A549 (cell line): ENCODE measurements around the gene DPH5. TPM values are rescaled to one million over a fixed set of nuclear protein-coding genes. Genes with fewer than 3 reads are reported as not detected.

Experiments
- ATAC-seq, 2 experiments: fragments of 200-7000 bp in 1 of 2; fragments of >200 bp in 1 of 2; cut with Nextera tagmentation in 1 of 2; cut with Tn5 transposase in 1 of 2; 3 replicates each; pipeline versions ENCODE4 v1.8.0 to v1.9.1; 2018 to 2020; ENCODE audit warnings: mild to moderate bottlenecking in 1 of 2, moderate library complexity in 1 of 2
- CTCF ChIA-PET: fragments of 300-600 bp; sonication (Branson Sonifier 250); formaldehyde crosslinking; extraction: SDS; loops from one replicate; lab custom pipeline; 2021; ENCODE audit warnings: antibody characterized with exemption, inconsistent platforms; lab: Yijun Ruan, JAX
- POLR2A ChIA-PET: fragments of 350-600 bp; formaldehyde crosslinking; extraction: SDS; loops from one replicate; lab custom pipeline; 2021; ENCODE audit warnings: antibody characterized with exemption, inconsistent platforms; lab: Yijun Ruan, JAX
- DNase-seq, 2 experiments: peaks; one replicate each; pipeline versions ENCODE4 v3.0.0 to v3.0.0-alpha.2; 2011 to 2016; ENCODE audit warnings: low read depth in 1 of 2, low spot score in 1 of 2
- FAIRE-seq: peaks from 2 replicates; lab custom pipeline; 2011; peaks lifted over from hg19 to GRCh38; lab: Jason Lieb, UNC
- H3K27ac ChIP-seq, 2 experiments: fragments of >200 bp; sonication (Bioruptor Twin); formaldehyde crosslinking; 3 replicates each; pipeline ENCODE4 v1.5.1; 2016 to 2017
- H3K4me1 ChIP-seq: fragments of >200 bp; sonication (Bioruptor Twin); formaldehyde crosslinking; 3 replicates; pipeline ENCODE4 v1.6.1; 2016
- H3K4me2 ChIP-seq: fragments of >200 bp; sonication (Bioruptor Twin); formaldehyde crosslinking; 3 replicates; pipeline ENCODE4 v1.6.1; 2016
- H3K4me3 ChIP-seq: fragments of >200 bp; sonication (Bioruptor Twin); formaldehyde crosslinking; 3 replicates; pipeline ENCODE4 v1.5.1; 2016
- H3K9me3 ChIP-seq: fragments of >200 bp; sonication (Bioruptor Twin); formaldehyde crosslinking; 3 replicates; pipeline ENCODE4 v1.6.1; 2016
- BCL3 ChIP-seq: fragments of >200 bp; sonication (Bioruptor Twin); formaldehyde crosslinking; IDR thresholded peaks from 3 replicates; pipeline ENCODE4 v1.6.1; 2016
- CBX2 ChIP-seq: fragments of 200-600 bp; sonication (generic); IDR thresholded peaks from 2 replicates; pipeline ENCODE4 v1.6.1; 2016; ENCODE audit warnings: low read depth, mild to moderate bottlenecking, borderline replicate concordance
- CHD4 ChIP-seq: fragments of 200-600 bp; sonication (generic); IDR thresholded peaks from 2 replicates; pipeline ENCODE4 v1.6.1; 2016; ENCODE audit warnings: antibody characterized with exemption, mild to moderate bottlenecking, borderline replicate concordance
- EP300 ChIP-seq, 2 experiments: fragments of >200 bp; sonication (Bioruptor Twin); formaldehyde crosslinking; IDR thresholded peaks; 2 replicates in 1 of 2; 3 replicates in 1 of 2; pipeline ENCODE4 v1.6.1; 2016 to 2017
- FOXS1 ChIP-seq: fragments of 250-450 bp; sonication (Bioruptor Pico); IDR thresholded peaks from 2 replicates; pipeline ENCODE4 v1.5.0; 2020; ENCODE audit warnings: mild to moderate bottlenecking, moderate library complexity
- HES2 ChIP-seq: fragments of >200 bp; sonication (Bioruptor Twin); formaldehyde crosslinking; IDR thresholded peaks from 2 replicates; pipeline ENCODE4 v1.6.1; 2016
- HOXA7 ChIP-seq: fragments of 250-450 bp; sonication (Bioruptor Pico); IDR thresholded peaks from 2 replicates; pipeline ENCODE4 v1.5.0; 2020; ENCODE audit warnings: mild to moderate bottlenecking, moderate library complexity
- JUNB ChIP-seq: fragments of >200 bp; sonication (Bioruptor Twin); formaldehyde crosslinking; IDR thresholded peaks from 2 replicates; pipeline ENCODE4 v1.6.1; 2016
- MAFK ChIP-seq: fragments of 450-650 bp; IDR thresholded peaks from 2 replicates; pipeline ENCODE4 v1.6.1; 2014; ENCODE audit not compliant: partially characterized antibody
- MAZ ChIP-seq: fragments of 150-350 bp; IDR thresholded peaks from 2 replicates; pipeline ENCODE4 v1.6.1; 2014; ENCODE audit warnings: antibody characterized with exemption, low read depth, low read length, borderline replicate concordance
- MYC ChIP-seq: IDR thresholded peaks from 2 replicates; pipeline ENCODE4 v1.6.1; 2012; ENCODE audit warnings: mild to moderate bottlenecking, inconsistent platforms, low read length, improper control_type of control experiment, borderline replicate concordance
- NFE2L2 ChIP-seq: fragments of 150-350 bp; conservative IDR thresholded peaks from 2 replicates; pipeline ENCODE4 v1.6.1; 2014; ENCODE audit warnings: low read length
- RAD21 ChIP-seq, 2 experiments: fragments of >200 bp in 1 of 2; sonication (Bioruptor Twin) in 1 of 2; formaldehyde crosslinking in 1 of 2; IDR thresholded peaks in 1 of 2; conservative IDR thresholded peaks in 1 of 2; 2 replicates in 1 of 2; 3 replicates in 1 of 2; pipeline ENCODE4 v1.6.1; 2012 to 2018; ENCODE audit warnings: inconsistent platforms in 1 of 2
- SMC3 ChIP-seq: fragments of >200 bp; sonication (Bioruptor Twin); formaldehyde crosslinking; IDR thresholded peaks from 3 replicates; pipeline ENCODE4 v1.6.1; 2018; ENCODE audit warnings: inconsistent platforms
- SREBF2 ChIP-seq: fragments of 450-650 bp; IDR thresholded peaks from 2 replicates; pipeline ENCODE4 v1.6.1; 2014; ENCODE audit warnings: mild to moderate bottlenecking, moderate library complexity
- TFCP2L1 ChIP-seq: fragments of 250-450 bp; sonication (Bioruptor Pico); IDR thresholded peaks from 2 replicates; pipeline ENCODE4 v1.5.0; 2021; ENCODE audit warnings: mild to moderate bottlenecking
- TP53 ChIP-seq: fragments of 250-450 bp; sonication (Bioruptor Pico); IDR thresholded peaks from 2 replicates; pipeline ENCODE4 v1.5.0; 2021; ENCODE audit warnings: mild to moderate bottlenecking, moderate library complexity
- ZC3H11A ChIP-seq: fragments of 450-650 bp; IDR thresholded peaks from 2 replicates; pipeline ENCODE4 v1.6.1; 2014; ENCODE audit warnings: antibody characterized with exemption, mild to moderate bottlenecking
- ZFP36 ChIP-seq: fragments of 450-650 bp; IDR thresholded peaks from 2 replicates; pipeline ENCODE4 v1.6.1; 2014; ENCODE audit warnings: borderline replicate concordance; ENCODE audit not compliant: partially characterized antibody
- ZNF302 ChIP-seq: fragments of 250-450 bp; sonication (Bioruptor Pico); IDR thresholded peaks from 2 replicates; pipeline ENCODE4 v1.9.0; 2021; ENCODE audit warnings: inconsistent platforms, mild to moderate bottlenecking, moderate library complexity
- WGBS: methylation state at CpG from one replicate; pipeline ENCODE4 v1.1.6; 2017; ENCODE audit errors: missing lambda C conversion rate; 5-methylcytosine and 5-hydroxymethylcytosine counted together
- polyA plus RNA-seq, 4 experiments: library from polyadenylated mRNA; depleted of rRNA in 3 of 4; stranded (reverse); fragments of >200 nt; fragmentation: RNase III in 1 of 4; extraction: RNeasy Plus Mini Kit Qiagen cat#74134 plus additional on column Dnase treatment in 1 of 4; gene quantifications; 2 replicates in 3 of 4; 3 replicates in 1 of 4; pipeline ENCODE4 v1.2.3, GENCODE V29; 2011 to 2017
- TF ChIP-seq, protein P1 (sequence below): IDR thresholded peaks from 2 replicates; pipeline ENCODE4 v1.6.1; 2012
- TF ChIP-seq, protein P2 (sequence below): IDR thresholded peaks from 2 replicates; pipeline ENCODE4 v1.6.1; 2012
- TF ChIP-seq, protein P3 (sequence below): fragments of 150-350 bp; IDR thresholded peaks from 2 replicates; pipeline ENCODE4 v1.6.1; 2014; ENCODE audit warnings: low read depth, mild to moderate bottlenecking, low read length
- TF ChIP-seq, protein P4 (sequence below): fragments of 250-450 bp; sonication (Bioruptor Pico); IDR thresholded peaks from 2 replicates; pipeline ENCODE4 v1.5.0; 2020; ENCODE audit warnings: low read depth, mild to moderate bottlenecking, moderate library complexity

Gene DPH5
- polyA plus RNA-seq, 2 of the 4 experiments (the other 2 are of a cell fraction) = 40.4 to 89.7 TPM

- no peak for ATAC-seq
- H3K4me3 ChIP-seq = no peak overlapping the region
- FAIRE-seq = no peak
- H3K4me2 ChIP-seq = no peak overlapping the region
- TF ChIP-seq, protein P1, sequence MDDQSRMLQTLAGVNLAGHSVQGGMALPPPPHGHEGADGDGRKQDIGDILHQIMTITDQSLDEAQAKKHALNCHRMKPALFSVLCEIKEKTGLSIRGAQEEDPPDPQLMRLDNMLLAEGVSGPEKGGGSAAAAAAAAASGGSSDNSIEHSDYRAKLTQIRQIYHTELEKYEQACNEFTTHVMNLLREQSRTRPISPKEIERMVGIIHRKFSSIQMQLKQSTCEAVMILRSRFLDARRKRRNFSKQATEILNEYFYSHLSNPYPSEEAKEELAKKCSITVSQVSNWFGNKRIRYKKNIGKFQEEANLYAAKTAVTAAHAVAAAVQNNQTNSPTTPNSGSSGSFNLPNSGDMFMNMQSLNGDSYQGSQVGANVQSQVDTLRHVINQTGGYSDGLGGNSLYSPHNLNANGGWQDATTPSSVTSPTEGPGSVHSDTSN = no peak
- TF ChIP-seq HES2 (no peak), MAFK (no peak), RAD21 (conservative IDR thresholded peaks at IDR 0.05 in 1 of 2, IDR thresholded peaks at IDR 0.05 in 1 of 2) (no peak), MAZ (no peak), CHD4 (no peak), ZFP36 (no peak), ZC3H11A (no peak), MYC (no peak), FOXS1 (CRISPR knock-in tag) (no peak), ZNF302 (CRISPR knock-in tag) (no peak)
- TF ChIP-seq, protein P2, sequence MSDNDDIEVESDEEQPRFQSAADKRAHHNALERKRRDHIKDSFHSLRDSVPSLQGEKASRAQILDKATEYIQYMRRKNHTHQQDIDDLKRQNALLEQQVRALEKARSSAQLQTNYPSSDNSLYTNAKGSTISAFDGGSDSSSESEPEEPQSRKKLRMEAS = no peak
- TF ChIP-seq, protein P3, sequence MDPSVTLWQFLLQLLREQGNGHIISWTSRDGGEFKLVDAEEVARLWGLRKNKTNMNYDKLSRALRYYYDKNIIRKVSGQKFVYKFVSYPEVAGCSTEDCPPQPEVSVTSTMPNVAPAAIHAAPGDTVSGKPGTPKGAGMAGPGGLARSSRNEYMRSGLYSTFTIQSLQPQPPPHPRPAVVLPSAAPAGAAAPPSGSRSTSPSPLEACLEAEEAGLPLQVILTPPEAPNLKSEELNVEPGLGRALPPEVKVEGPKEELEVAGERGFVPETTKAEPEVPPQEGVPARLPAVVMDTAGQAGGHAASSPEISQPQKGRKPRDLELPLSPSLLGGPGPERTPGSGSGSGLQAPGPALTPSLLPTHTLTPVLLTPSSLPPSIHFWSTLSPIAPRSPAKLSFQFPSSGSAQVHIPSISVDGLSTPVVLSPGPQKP = no peak
- no peaks in the 10 kb centered on the region for H3K4me1 ChIP-seq
- ChIA-PET POLR2A (no interaction called here), CTCF (no interaction called here)
- no peak overlapping the region for H3K27ac ChIP-seq
- DNase-seq = no peak
- 94% methylated on average over 3 of the region's 3 CpGs for WGBS
- H3K9me3 ChIP-seq = no peaks in the 10 kb centered on the region
Measured at GRCh38 chr1:100988121-100988520, 37.5 kb downstream of the DPH5 start.

- Histone ChIP-seq H3K27ac (no peak overlapping the region), H3K4me1 (no peaks in the 10 kb centered on the region), H3K4me2 (no peak overlapping the region), H3K4me3 (no peak overlapping the region), H3K9me3 (no peaks in the 10 kb centered on the region)
- no peak for TF ChIP-seq TFCP2L1 (CRISPR knock-in tag)
- TF ChIP-seq FOXS1 (CRISPR knock-in tag) = no peak
- TF ChIP-seq CHD4 = no peak
- TF ChIP-seq EP300 (IDR thresholded peaks at IDR 0.05) = no peak
- TF ChIP-seq HOXA7 (CRISPR knock-in tag) = no peak
- TF ChIP-seq CBX2 = no peak
- TF ChIP-seq SMC3 = no peak
- TF ChIP-seq SREBF2 = no peak
- CTCF ChIA-PET = no interaction called here
- WGBS = 96% methylated on average over 4 of the region's 4 CpGs
- FAIRE-seq (no peak), ATAC-seq (no peak), DNase-seq (no peak)
- POLR2A ChIA-PET = no interaction called here
Measured at GRCh38 chr1:100982793-100983192, 42.8 kb downstream of the DPH5 start.

DNA sequence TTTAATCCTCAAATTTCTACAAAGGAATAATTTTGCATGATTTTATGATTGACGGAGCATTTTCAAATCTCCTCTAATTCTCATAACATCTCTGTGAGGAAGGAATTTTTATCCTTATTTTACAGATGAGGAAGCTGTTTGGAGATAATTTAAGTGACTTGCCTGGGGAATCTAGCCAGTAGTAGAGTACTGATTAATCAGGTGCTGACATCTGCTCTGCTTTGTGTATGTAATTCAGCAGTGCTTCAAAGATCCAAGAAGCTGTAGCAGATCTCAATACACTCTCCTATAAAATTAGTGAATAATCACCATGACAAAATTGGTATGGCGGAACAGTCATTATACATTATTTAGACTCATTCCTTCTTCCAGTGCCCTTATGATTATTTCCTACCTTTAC, 46.0 kb downstream of the DPH5 start:
- POLR2A ChIA-PET = no interaction called here
- H3K4me3 ChIP-seq = no peak overlapping the region
- no peak overlapping the region for H3K4me2 ChIP-seq
- 100% methylated on average over 2 of the region's 2 CpGs for WGBS
- no peaks in the 10 kb centered on the region for H3K4me1 ChIP-seq
- FAIRE-seq (no peak), ATAC-seq (no peak), DNase-seq (no peak)
- no peaks in the 10 kb centered on the region for H3K9me3 ChIP-seq
- TF ChIP-seq TP53 (CRISPR knock-in tag) = no peak
- no peak for TF ChIP-seq BCL3
- TF ChIP-seq ZFP36 = no peak
- TF ChIP-seq, protein P4, sequence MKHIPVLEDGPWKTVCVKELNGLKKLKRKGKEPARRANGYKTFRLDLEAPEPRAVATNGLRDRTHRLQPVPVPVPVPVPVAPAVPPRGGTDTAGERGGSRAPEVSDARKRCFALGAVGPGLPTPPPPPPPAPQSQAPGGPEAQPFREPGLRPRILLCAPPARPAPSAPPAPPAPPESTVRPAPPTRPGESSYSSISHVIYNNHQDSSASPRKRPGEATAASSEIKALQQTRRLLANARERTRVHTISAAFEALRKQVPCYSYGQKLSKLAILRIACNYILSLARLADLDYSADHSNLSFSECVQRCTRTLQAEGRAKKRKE (CRISPR knock-in tag) = no peak
- TF ChIP-seq JUNB = no peak
- TF ChIP-seq EP300 (IDR thresholded peaks at IDR 0.05) = no peak
- no peak for TF ChIP-seq CBX2
- TF ChIP-seq, protein P3 = no peak
- no peak for TF ChIP-seq TFCP2L1 (CRISPR knock-in tag)
- no peak for TF ChIP-seq RAD21 (conservative IDR thresholded peaks at IDR 0.05 in 1 of 2, IDR thresholded peaks at IDR 0.05 in 1 of 2)
- no peak for TF ChIP-seq NFE2L2
- no peak for TF ChIP-seq SMC3
- CTCF ChIA-PET = no interaction called here
- H3K27ac ChIP-seq = no peak overlapping the region
